ENCODE measurements around the gene ZC3H7A.

ZC3H7A gene

DNA sequence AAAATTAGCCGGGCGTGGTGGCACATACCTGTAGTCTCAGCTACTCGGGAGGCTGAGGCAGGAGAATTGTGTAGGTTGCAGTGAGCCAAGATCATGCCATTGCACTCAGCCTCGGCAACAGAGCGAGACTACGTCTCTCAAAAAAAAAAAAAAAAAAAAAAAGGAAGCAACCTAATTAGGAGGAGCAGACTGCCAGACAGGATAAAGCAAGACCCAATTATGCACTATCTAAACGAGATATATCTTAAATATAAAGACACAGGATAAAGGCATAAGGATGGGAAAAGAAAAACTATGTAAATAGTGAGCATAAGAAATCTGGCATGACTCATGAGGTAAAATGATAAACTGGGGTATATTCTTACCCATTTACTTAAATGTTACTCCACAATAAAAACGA, 59.3 kb downstream of the ZC3H7A start:
- no peak for DNase-seq (ENCODE audit: low spot score)

DNA sequence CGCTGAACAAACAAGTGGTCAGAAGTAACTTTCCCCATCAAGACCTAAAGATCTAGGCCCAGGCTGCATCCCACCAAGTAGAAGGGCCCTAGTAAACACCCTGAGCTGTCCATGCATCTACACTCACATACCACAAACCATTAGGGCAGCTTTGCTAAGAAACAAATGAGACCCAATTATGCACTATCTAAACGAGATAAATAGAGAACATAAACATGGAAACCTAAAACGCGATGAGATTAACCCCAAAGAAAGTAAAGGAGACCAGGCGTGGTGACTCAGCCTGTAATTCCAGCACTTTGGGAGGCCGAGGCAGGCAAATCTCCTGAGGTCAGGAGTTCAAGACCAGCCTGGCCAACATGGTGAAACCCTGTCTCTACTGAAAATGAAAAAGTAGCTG, 60.2 kb downstream of the ZC3H7A start:
- DNase-seq (ENCODE audit: low spot score) = no peak

DNA sequence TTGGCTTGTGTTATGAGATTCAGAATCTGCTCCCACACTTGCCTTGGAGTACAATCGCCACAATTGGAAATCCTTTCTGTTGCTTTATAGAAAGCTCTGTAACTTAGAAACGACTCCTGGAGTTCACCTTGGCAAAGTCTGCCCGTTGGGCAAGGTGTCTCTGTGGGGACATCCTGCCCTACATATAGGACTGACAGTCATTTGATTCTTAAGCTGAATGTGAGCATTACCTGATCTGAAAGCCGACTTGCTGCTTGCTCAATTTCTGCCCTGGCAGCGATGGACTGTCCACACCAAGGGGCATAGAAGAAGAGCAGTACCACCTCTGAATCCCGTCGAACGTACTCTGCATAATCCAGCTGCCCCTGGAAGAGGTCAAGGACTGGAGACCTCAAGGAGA, 61.3 kb downstream of the ZC3H7A start:
- DNase-seq (ENCODE audit: low spot score) = no peak

DNA sequence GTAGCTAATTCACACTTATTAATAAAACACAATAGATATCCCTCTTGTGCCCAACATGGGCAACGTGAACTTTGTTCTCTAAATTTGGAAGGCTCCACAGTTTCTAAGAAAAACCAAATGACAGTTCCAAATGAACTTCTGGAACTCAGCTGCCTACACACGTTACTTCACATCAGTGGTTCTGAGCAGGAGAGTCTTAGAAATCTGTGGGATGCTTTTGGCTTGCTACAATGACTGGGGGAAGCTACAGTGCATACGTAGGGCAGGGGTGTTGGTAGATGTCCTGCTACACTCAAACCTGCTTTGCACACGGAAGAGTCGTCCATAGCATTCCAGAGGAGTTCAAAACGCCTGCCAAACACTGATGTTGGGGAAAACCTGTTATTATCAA, 62.4 kb downstream of the ZC3H7A start:
- DNase-seq (ENCODE audit: low spot score) = no peak

DNA sequence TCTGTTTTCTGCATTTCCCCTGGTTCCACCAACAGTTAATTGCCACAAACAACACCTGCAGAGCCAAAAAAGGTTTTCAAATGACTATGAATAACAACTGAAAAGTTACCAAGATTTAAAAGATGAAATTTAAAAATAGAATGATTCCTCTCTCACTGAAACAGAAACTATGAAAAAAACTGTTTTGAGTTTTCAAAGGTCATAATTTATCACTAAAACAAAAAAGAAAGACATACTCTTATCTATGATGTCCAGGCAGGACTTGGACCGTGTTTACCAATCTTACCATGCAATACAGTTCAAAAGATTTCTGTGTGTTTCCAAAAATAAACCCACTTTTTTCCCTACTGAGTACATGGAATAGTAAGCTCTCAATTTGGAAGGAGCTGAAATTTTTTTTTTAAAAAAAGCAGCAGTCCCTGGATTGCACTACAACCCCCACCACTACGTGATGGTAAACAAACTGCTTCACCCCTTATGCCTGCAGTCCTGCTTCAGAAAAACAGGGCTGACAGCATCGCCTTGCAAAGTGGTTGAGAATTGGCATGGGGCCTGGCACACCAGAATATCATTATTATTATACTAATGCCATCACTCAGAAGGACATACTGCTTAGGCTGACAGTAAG, 62.9 kb downstream of the ZC3H7A start:
- DNase-seq (ENCODE audit: low spot score) = no peak

DNA sequence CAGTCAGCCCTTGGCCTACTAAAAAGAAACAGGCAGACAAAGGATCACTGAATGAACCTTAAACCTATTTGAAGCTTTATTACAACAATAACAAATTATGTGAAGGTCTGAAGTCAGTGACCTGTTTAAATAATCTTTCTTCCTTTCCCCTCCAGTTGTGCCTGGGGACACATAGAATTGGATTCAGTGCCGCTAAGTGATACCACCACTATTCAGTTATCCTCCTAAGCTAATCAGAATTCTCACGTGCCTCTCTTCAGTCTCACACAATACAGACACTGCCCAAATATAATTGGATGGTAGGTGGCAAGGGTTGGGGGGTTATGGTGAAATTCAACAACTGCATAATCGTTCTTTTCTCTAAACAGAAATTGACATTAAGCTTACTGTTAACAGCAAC, 65.8 kb downstream of the ZC3H7A start:
- no peak for DNase-seq (ENCODE audit: low spot score)

DNA sequence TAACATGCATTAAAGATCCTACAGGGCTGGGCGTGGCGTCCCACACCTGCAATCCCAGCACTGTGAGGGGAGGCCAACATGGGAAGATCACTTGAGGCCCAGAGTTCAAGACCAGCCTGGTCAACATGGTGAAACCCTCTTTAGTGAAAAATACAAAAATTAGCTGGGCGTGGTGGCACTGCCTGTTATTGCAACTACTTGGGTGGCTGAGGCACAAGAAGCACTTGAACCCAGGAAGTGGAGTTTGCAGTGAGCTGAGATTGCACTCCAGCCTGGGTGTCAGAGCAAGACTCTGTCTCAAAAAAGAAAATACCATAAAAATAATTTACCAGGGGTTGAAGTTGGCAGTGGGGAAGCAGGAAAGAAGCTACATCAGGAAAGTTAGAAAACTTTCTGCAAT, 67.3 kb downstream of the ZC3H7A start:
- DNase-seq (ENCODE audit: low spot score) = no peak

DNA sequence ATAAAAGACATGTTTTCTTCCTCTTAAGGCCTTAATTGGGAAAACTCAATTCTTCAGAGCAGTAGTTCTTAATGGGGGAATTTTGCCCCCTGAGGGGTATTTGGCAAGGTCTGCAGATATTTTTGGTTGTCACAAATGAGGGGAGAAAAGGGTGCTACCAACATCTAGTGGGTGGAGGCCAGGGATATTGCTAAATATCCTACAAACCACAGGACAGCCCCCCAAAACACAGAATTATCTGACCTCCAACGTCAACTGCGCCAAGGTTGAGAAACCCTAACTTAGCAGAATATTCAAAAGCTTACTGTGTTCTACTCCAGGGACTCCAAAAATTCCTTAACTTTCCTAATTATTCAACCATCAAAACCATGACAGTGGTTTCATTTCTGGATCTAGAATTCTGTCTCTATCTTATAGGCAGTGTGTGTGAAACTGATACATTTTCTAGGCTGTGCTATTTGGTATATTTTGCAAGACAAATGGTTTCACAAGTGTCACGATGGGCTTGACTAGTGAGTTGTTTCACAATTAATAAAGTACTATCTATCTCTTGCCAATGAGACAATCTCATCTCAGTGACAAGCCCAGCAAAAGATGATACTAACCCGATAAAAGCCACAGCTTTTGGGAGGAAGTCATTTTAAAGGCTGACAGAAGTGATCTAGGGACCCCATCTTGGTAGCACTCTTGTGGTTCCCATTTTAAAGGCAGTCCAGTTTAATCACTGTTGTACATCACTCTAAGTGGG, 69.1 kb downstream of the ZC3H7A start:
- no peak for DNase-seq (ENCODE audit: low spot score)

DNA sequence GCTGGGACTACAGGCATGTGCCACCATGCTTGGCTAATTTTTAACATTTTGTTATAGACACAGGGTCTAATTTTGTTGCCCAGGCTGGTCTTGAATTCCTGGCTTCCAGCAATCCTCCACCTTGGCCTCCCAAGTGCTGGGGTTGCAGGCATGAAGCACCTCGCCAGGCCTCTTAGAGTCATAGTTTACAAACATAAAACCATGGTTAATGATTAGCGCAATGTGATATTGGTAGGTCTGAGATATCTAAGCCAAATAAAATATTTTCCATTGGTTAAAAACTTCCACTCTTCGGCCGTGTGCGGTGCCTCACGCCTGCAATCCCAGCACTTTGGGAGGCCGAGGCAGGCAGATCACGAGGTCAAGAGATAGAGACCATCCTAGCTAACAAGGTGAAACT, 71.0 kb downstream of the ZC3H7A start:
- DNase-seq (ENCODE audit: low spot score) = no peak

DNA sequence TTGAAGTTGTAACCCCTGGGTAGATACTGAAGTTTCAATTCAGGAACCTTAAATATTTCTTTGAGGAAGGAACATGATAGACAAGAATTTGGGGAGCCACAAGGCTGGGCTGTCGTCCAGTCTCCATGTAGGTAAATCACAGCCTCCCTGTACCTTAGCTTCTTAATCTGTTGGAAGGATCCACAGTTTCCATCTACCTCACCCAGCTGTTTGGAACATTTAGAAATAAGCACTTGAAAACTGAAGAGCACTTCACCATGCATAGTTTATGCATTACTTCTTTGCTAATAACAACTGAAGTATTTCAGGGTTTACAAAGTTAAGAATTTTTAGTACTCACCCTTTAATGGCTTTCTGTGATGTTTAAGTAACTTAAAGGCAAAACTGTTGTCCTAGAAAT, 71.6 kb downstream of the ZC3H7A start:
- no peak for DNase-seq (ENCODE audit: low spot score)

DNA sequence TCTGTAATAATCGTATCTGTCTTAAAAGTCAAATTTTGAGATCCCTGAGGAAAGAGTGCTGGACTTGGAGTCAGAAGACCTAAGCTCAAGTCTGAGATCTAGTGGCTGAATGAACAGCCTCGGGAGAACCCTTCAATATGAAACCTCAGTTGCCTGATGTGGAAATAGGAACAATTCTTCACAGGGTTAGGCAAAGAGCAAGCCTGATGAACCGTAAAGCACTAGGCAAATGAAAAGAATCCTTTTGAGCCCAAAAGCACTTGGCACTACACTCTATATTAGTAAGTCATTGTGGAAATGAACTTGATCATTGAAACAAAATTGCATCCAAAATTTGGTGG, 74.6 kb downstream of the ZC3H7A start:
- DNase-seq (ENCODE audit: low spot score) = no peak

DNA sequence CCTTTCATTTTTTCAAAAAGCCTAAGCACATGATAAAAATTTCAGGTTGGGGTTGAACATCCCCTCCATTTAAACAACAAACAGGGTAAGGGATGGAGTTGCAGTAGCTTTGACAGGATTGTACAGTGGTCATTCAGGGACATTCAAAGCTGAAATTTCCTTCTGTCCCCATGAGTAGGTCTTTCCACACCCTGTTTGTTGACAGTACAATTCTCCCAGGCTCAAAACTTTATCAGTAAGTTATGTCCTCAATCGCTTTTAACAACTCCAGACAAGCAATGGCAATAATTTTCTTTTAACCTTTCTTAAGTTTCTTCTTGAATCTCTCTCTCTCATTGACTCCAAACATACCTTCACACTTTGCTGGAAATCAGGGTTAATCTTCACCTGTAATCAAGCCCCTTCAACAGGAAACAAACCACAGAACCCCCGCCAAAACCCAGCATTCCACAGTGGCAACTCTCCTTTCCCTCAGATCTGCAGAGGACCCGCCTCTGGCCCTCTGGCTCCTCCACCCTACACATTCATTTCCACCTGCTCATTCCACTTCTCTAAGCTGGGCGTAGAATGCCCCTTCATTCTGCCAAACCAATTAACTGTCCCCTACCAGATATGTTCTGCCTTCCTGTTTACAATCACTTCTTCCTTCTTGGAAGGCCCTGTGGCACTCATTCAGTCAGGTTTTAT, 75.1 kb downstream of the ZC3H7A start:
- DNase-seq (ENCODE audit: low spot score) = no peak

DNA sequence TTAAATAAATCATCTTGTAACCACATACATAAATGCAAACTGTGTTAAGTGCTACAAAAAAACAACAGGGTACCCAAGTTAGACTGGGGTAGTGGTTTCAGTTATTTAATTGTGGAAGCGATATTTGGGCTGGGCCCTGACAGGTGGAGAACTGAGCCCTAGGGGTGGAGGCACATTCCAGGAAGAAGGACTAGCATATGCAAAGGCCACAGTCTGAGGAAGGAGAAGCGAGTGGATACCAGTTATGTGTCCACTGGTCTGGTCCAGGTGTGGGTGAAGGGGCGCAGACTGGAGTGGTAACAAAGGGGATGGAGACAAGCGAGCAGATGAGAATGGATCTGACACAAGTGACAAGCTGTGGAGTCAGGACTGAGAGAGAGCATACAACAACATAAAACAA, 77.3 kb downstream of the ZC3H7A start:
- no peak for DNase-seq (ENCODE audit: low spot score)

DNA sequence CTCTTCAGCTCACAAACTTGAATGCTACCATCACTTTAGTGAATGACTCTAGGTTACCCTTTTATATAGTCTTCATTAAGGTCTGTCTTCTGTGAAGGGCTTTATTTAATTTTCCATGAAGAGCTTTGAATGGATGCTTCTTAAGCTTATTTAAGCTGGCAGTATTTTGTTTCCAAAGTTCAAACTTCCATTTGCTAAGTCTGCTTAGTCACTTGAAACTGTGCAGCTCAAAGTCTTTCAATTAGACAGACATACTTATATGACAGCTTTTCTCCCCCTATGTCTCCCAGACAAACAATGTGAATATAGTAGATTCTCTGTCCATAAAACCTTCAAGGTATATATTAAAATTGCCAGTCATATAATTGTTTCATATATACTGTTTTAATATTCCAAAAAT, 77.9 kb downstream of the ZC3H7A start:
- DNase-seq (ENCODE audit: low spot score) = no peak

DNA sequence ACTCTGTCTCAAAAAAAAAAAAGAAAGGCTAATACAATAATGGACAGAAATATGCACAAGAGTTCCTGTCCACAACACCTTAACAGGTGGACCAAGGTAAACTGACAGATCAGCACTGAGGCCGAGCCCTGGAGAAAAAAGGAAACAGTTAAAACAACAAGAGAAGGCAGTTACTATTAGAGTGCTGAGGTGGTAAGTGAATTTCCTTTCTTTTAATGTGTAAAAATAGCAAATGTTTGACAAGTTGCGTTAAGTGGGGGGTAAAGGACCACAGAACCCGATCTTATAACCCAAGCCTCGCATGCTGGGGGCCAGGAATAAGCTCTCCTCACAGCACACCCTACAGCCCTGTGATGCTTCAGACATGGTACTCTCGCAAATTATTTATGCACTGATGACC, 79.2 kb downstream of the ZC3H7A start:
- DNase-seq (ENCODE audit: low spot score) = no peak

DNA sequence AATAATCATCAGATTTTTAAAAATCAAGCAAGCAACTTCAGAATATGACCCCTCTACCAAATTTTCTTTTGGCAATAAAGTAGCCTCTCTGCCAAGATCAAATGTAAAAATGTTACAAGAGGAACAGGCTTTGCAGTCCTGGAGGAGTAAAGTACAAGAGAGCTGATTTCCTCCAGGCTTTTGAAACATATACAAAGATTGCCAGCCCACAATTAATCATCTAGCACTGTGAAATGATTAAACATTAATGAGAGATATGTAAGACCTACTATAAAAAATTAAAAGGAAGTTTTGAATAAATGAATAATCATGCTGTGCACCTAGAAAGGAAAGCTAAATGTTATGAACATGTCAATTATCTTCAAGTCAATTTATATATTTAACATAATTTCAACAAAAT, 80.7 kb downstream of the ZC3H7A start:
- DNase-seq (ENCODE audit: low spot score) = no peak

DNA sequence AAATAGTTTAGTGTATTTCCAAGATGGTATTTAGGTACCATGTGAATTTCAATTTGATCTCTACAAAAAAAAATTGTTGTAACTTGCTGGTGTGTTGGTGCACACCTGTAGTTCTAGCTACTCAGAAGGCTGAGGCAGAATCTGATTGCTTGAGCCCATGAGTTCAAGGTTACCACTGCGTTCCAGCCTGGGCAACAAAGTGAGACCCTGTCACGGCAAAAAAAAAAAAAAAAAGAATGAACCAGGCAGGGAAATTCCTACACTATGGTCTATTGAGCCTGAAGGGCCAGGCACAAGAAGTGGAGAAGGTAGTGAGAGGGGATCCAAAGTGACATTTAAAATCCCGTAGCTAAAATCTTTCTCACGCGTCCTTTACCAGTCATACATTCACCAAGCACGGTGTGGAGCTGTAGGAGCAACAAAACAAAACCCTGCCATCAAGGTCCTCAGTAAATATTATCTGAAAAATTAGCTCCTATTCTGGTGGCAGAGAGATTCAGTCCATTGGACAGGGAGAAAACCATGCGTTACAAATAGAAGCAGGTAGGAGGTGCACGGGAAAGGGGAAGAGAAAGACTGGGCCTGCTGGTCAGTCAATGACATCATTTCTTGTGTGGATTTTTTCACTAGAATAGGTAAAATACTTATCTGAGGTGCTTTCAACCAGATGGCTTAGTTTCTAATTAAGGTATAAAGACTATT, 81.7 kb downstream of the ZC3H7A start:
- no peak for DNase-seq (ENCODE audit: low spot score)

DNA sequence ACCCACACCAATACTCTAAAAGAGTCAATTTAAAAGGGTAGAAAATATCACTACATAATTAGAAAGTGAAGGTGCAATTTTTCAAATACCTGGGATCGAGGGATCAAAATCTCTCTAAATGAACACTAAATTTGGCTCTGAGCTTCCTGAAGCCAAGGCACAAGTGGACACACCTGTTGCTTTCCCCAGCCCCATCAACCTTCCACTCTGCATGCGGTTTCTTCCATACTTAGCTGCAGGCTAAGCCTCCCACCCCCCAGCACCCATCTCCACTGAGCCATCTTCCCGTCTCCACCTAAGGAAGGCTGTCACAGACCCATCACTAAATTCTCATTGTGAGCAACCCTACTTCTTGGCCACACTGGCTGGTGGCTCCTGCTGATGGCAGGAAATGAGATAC, 84.9 kb downstream of the ZC3H7A start:
- no peak for DNase-seq (ENCODE audit: low spot score)

DNA sequence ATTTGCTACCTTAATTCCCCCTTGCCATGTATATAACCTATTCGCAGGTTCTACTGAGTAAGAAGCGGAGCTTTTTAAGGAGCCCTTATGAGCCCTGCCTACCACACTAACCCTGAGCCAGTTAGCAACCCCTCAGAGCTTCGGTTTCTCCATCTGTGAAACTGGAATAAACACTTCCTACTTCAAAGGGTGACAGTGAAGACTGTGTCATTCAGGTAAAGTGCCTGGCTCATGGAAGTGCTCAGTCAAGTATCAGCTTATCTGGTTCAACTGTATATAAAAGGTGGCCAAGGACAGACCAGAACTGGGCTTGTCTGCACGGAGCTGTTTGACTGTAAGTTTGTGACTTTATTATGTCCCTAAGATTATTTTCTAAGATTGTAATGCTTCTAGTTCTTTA, 85.4 kb downstream of the ZC3H7A start:
- DNase-seq (ENCODE audit: low spot score) = no peak

DNA sequence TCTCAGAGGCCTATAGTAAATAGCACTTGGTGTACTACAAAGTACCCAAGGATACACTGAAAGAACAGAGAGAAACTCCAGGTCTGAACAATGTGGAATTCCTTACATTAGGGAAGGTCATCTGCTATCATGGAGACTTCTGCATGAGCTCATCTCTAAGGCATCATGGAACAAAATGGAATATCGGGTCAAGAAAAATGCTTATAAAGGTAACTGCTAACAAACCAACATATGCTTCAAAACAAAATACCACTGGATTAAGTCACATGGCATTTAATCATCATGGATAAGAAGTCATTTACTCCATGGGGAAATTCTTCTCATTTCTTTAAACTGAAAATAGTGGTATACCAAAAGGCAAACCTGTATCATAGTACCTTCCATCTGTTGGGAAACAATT, 88.6 kb downstream of the ZC3H7A start:
- DNase-seq (ENCODE audit: low spot score) = no peak

DNA sequence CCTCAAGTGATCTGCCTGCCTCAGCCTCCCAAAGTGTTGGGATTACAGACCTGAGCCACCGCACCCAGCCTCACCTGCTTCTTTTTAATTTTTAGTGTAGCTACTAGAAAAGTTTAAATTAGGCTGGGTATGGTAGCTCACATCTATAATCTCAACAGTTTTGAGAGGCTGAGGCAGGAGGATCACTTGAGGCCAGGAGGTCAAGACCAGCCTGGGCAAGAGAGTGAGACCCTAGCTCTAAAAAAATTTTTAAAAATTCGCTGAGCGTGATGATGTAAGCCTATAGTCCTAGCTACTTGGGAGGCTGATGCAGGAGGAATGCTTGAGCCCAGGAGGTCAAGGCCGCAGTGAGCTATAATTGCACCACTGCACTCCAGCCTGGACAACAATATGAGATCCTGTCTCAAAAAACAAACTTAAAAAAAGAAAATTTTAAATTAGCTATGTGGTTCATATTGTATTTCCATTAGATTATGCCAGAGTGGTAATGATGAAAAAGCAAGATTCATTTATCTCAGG, 89.3 kb downstream of the ZC3H7A start:
- no peak for DNase-seq (ENCODE audit: low spot score)

DNA sequence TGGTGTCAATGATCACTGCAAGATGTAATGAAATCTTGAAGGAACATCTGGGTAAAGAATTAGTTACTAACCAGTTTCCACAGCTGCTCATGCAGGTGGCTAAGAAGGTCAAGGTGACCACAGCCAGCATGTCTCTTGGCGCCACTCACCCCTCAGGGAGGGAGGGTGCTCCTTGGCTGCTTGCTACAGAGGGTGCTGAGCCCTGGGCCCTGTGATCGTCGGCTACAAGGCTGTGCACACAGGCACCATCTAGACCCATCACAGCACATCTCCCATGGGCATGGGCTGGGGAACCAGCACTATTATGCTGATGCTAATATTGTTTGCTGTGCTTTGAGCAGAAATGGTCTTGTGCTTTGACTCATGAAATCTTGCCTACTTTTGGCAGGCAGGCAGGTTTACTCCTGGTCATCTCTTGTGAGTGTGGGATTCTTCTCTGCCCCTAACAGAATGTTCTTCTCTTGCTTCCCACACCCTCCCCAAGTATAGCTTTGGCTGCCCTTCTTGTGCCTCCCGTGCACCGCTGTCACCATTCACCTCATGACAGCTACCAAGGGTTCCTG, 90.8 kb downstream of the ZC3H7A start:
- DNase-seq (ENCODE audit: low spot score) = no peak

All from LoVo (cell line).